Inferior parietal cortex (tissue), 1 donor: ENCODE results near the gene TRIM44.

Experiments
- DNase-seq: peaks from one replicate; pipeline ENCODE4 v3.0.0-alpha.2; 2016; ENCODE audit errors: extremely low spot score

The TRIM44 gene

DNA sequence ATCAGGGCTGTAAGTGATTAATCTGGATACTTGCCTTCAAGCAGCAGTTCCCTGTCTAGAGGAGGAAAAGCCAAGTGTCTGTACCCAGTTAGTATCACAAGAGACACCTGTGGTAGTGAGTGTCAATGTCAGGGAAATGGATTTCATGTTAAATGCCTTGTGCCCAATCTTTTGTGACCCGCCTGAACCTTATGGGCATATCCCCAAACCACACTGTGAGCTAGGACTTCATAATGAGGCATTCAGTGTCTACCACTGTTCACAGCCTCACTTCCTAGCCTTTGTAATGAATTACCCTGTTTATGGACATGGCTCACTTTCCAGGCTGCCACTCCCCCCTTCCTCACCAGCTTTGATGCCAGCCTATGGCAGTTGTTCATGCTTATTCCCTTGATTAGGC lies 125.1 kb downstream of the TRIM44 start:
- no peak for DNase-seq

- DNase-seq: no peak
These were observed 128.7 kb downstream of the TRIM44 start for GRCh38 chr11:35791088-35791958.

DNA sequence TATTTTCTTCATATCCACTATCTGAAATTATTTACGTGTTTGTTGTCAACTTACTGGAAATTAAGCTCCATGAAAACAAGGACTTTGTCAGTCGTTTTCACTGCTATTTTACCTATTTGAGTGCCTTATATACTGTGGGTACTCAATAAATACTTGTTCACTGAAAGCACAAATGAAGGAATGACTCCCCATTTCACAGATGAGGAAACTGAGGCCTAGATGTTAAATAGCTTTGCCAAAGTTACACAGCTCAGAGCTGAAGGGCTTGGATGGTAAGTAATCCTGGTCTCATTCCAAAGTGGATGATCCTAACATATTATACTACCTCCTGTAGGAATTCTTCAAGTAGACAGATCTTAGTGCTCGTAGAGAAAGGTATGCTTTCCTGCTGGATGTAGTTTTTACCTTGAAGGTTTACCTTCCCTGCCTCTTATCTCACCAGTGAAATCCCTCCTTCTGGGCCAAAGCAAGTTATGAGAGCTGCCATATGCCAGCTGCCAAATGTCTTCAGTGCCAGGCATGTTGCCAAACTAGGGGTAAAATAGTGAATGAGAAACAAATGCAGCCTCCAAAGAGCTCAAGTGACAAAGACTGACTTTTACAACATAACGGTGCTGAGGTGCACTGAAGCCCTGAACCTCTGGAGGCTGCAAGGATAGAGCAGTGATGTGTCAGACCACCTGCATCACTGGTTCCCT lies 129.7 kb downstream of the TRIM44 start:
- DNase-seq: no peak

- DNase-seq: no peak
These were observed 130.2 kb downstream of the TRIM44 start for GRCh38 chr11:35792846-35793192.

GRCh38 chr11:35794333-35794732 lies 131.8 kb downstream of the TRIM44 start:
- no peak for DNase-seq

- no peak for DNase-seq
These were observed 132.3 kb downstream of the TRIM44 start for GRCh38 chr11:35794850-35795249.

- DNase-seq: no peak
These were observed 134.0 kb downstream of the TRIM44 start for GRCh38 chr11:35796562-35796961.

GRCh38 chr11:35798423-35798822 lies 135.8 kb downstream of the TRIM44 start:
- DNase-seq: no peak

DNA sequence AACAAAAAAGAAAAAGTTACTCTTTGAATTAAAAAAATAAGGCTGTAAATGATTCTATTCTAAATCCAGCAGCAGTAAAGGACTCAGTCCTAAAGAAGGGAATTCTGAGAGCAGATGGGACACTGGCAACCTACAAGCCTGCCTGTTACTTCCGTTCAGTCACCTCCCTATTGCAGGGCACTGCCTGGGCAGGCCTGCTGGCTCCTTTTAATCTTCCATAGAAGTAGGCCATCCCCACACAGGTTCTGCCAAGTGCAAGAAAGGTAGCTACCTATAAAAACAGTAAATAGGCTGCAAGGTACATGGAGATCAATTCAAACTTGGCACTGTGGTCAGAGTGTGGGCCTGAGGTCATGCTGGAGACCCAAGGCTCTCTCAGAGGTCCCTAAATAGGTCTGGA lies 136.4 kb downstream of the TRIM44 start:
- DNase-seq: no peak

DNA sequence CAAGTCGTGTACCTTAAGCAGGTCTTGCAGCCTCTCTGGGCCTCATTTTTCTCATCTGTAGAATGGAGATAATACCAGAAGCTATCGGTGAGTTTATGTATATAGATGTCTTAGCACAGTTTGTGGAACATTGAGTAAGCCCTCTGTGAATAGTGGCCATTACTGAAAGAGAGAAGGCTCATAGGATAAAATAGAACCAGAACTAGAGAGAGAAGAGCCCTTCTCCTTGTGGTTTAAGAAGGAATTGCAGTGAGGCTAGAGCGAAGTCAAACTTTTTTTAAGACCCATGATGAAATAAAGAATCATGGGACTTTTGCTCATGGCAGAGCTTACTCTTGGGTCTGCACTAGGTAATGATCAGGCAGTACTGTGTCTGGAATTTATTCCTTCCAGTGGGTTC lies 137.1 kb downstream of the TRIM44 start:
- no peak for DNase-seq

- no peak for DNase-seq
These were observed 138.7 kb downstream of the TRIM44 start for GRCh38 chr11:35800970-35801953.

GRCh38 chr11:35802221-35802620 lies 139.6 kb downstream of the TRIM44 start:
- no peak for DNase-seq

DNA sequence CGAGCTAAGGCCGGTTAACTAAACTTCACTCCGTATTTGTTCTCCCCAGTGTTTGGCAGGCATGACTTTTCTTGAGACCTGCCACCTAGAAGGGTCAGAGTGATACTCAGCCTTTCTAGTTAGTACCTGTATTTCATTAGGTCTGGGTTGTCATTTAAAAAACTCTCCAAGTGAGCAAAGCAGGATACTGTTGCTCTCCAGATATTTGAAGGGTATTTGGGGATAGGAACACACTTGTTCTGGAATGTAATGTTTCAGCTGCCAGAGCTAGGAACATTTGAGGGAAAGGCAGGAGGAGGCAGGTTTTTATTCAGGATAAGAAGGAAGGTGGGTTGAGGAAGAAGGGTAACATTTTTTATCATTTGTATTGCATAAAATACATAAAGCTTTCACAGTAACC lies 140.1 kb downstream of the TRIM44 start:
- no peak for DNase-seq

DNA sequence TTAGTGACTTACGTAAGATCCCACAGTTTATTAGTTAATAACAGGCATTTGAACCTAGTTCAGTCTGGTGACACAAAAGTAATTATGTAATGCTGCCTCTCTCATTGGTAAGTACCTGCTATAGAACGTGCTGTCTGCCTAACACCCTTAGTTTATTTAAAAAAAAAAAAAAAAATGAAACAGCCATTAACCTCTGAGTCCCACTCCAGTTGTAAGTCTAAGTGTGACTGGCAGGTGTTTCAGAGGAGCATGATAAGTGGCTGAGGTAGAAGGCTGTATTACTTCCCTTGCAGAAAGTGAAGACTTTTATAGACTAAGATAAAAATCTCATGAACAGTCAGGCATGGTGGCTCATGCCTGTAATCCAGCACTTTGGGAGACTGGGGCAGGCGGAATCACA lies 140.5 kb downstream of the TRIM44 start:
- no peak for DNase-seq

GRCh38 chr11:35804451-35805040 lies 142.0 kb downstream of the TRIM44 start:
- peak; percentile 55 for DNase-seq

- no peak for DNase-seq
These were observed 147.0 kb downstream of the TRIM44 start for GRCh38 chr11:35809561-35809960.

DNA sequence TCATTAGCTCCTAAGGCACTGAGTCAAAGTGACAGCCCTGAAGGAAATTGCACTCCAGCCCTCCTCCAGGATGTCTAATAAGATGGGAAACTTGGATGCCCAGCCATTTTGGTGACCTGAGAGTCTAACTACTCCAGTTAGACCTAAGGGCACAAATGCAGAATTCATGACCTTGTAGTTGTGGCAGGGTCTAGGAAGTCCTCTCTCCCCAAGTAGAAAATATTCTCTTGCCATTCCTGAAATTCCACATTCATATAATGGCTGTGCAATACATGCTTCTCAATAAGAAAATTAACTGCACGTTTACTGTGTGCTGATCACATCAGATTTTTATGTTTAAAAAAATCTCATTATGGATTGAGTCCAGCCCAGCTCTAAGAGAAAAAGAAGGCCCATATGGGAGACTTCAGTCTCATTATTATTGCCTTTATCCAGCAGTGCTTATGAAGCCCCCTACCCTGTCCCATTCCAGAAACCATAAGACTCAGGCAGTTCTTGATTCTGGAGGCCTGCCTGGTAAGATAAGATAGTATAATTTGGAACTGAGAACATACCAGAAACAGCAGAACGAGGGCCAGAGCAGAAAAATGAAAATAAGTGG lies 147.6 kb downstream of the TRIM44 start:
- no peak for DNase-seq

DNA sequence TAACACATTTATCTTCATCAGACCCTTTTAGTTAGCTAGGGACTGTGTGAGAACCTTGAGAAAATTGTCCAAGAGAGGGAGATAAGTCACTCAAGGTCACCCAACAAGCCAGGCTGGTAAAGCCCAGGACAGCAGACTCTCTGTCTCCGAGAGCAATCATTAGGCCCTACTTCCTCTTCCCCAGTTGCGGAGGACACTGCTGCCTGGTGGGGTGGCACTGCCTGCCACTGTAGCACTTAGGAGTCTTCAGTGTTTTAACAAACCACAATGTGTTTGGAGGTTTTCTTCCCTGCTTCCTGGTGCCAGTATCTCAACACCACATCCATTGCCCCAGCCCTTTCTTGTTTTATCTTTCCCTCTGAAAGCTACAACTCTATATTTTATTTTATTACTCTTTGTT lies 149.2 kb downstream of the TRIM44 start:
- no peak for DNase-seq

- no peak for DNase-seq
These were observed 150.3 kb downstream of the TRIM44 start for GRCh38 chr11:35812828-35813227.

DNA sequence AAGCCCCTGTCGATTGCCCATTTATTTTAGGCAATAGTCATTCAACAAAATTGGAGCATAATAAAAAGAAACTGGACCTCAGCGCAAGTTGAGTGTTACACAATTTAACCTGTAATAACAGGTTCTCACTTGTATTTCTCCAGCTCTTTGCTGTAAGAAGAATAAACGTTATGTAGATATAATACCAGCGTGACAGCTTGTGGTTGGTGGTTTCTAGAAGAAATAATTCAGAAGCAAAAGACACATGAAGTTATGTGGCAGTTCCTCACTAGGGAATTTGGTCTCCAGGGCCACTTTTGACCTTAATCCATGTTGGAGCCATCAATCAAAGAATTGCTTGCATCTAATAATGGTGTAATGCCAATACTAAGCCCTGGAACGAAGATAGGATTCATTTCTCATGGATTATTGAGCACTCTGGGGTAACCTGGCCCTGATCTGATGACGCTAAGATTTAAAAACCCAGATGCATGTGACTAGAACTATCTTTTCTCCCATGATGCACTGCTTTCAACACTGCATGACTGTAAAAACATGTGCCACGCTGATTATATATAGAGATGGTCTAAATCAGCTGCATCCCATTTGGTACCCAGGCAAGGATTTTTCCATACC lies 151.6 kb downstream of the TRIM44 start:
- no peak for DNase-seq
